Endodermal cell (in vitro differentiated cells): ENCODE results near the gene CCSER1. TPM values are rescaled to one million over a fixed set of nuclear protein-coding genes. Genes with fewer than 3 reads are reported as not detected.

ENCODE experiments used
- DNase-seq: peaks from one replicate; pipeline ENCODE4 v3.0.0-alpha.2; 2017
- H3K27ac ChIP-seq: 2 replicates; pipeline ENCODE4 v1.5.1; 2013; ENCODE audit warnings: mild to moderate bottlenecking, low read depth, low read length, moderate library complexity
- H3K27me3 ChIP-seq: 2 replicates; pipeline ENCODE4 v1.6.1; 2013; ENCODE audit warnings: mild to moderate bottlenecking, low read length, moderate library complexity; ENCODE audit not compliant: insufficient read depth, control insufficient read depth, poor library complexity, severe bottlenecking
- H3K36me3 ChIP-seq: 2 replicates; pipeline ENCODE4 v1.7.0; 2013; ENCODE audit warnings: mild to moderate bottlenecking, low read length, moderate library complexity; ENCODE audit not compliant: control insufficient read depth, insufficient read depth
- H3K4me1 ChIP-seq: one replicate; pipeline ENCODE4 v1.7.0; 2013; ENCODE audit warnings: low read length; ENCODE audit not compliant: control insufficient read depth, insufficient read depth
- H3K4me3 ChIP-seq: 2 replicates; pipeline ENCODE4 v1.5.1; 2013; ENCODE audit warnings: mild to moderate bottlenecking, low read length, moderate library complexity
- H3K9ac ChIP-seq: 2 replicates; pipeline ENCODE4 v1.6.1; 2013; ENCODE audit warnings: mild to moderate bottlenecking, low read length, moderate library complexity; ENCODE audit not compliant: poor library complexity, severe bottlenecking; ENCODE audit errors: extremely low read depth
- H3K9me3 ChIP-seq: 2 replicates; pipeline ENCODE4 v1.6.1; 2013; ENCODE audit warnings: mild to moderate bottlenecking, low read length, moderate library complexity; ENCODE audit not compliant: control insufficient read depth
- H3K27ac Mint-ChIP-seq: 2 replicates; pipeline ENCODE4 v1.8.0; 2020; ENCODE audit warnings: mixed read lengths
- H3K27me3 Mint-ChIP-seq: 2 replicates; pipeline ENCODE4 v1.8.0; 2021; ENCODE audit warnings: mild to moderate bottlenecking, mixed read lengths; ENCODE audit not compliant: insufficient read depth
- H3K36me3 Mint-ChIP-seq: 2 replicates; pipeline ENCODE4 v1.8.0; 2020; ENCODE audit warnings: low read depth, mixed read lengths
- H3K4me1 Mint-ChIP-seq: 2 replicates; pipeline ENCODE4 v1.8.0; 2020; ENCODE audit warnings: mixed read lengths
- H3K4me3 Mint-ChIP-seq: 2 replicates; pipeline ENCODE4 v1.8.0; 2020; ENCODE audit warnings: mild to moderate bottlenecking, moderate library complexity, mixed read lengths
- H3K9me3 Mint-ChIP-seq: 2 replicates; pipeline ENCODE4 v1.8.0; 2020; ENCODE audit warnings: mild to moderate bottlenecking, mixed read lengths
- CTCF ChIP-seq: fragments of 200-600 bp; sonication (generic); conservative IDR thresholded peaks from 2 replicates; pipeline ENCODE4 v1.5.0; 2021; ENCODE audit warnings: antibody characterized with exemption, mild to moderate bottlenecking
- WGBS, 2 experiments: methylation state at CpG; one replicate each; pipeline versions ENCODE4 v1.1.5 to v1.1.7; 2013; ENCODE audit warnings: missing lambda C conversion rate in 2 of 2, mixed read lengths in 1 of 2; ENCODE audit not compliant: insufficient coverage in 1 of 2, insufficient read length in 1 of 2; 5-methylcytosine and 5-hydroxymethylcytosine counted together
- total RNA-seq, 2 donors: library from RNA; stranded (reverse); fragmentation: NEBNext Ultra II Directional in 1 of 2; extraction: Animal tissue kit (Norgen Biotek cat#: 25700) in 1 of 2; gene quantifications; 2 replicates in 1 of 2; 3 replicates in 1 of 2; pipeline ENCODE4 v1.2.1, GENCODE V29; 2021

Gene CCSER1
- total RNA-seq, 2 donors from 2014 or later, result 1.1 to 2.2 TPM

GRCh38 chr4:91256751-91257150 lies 1129.6 kb downstream of the CCSER1 start:
- Mint-ChIP-seq H3K4me3 (no peak overlapping the region), H3K27me3 (no peaks in the 10 kb centered on the region), H3K9me3 (peaks cover 26% of the 10 kb centered on the region), H3K27ac (no peak overlapping the region), H3K4me1 (no peaks in the 10 kb centered on the region), H3K36me3 (peaks cover 2% of the 10 kb centered on the region)
- no peak for TF ChIP-seq CTCF
- 80 to 100% methylated on average over 1 of the region's 1 CpG for WGBS, 2 experiments
- no peaks in the 10 kb centered on the region for H3K27me3 ChIP-seq
- no peak overlapping the region for H3K9ac ChIP-seq
- H3K4me1 ChIP-seq, result no peaks in the 10 kb centered on the region
- no peak overlapping the region for H3K4me3 ChIP-seq
- H3K36me3 ChIP-seq, result no peaks in the 10 kb centered on the region
- no peak overlapping the region for H3K27ac ChIP-seq
- peaks cover 14% of the 10 kb centered on the region for H3K9me3 ChIP-seq
- DNase-seq, result no peak

- H3K4me1 Mint-ChIP-seq, result no peaks in the 10 kb centered on the region
- Histone ChIP-seq H3K4me3 (no peak overlapping the region), H3K9me3 (peaks cover 14% of the 10 kb centered on the region), H3K36me3 (no peaks in the 10 kb centered on the region), H3K27ac (no peak overlapping the region), H3K4me1 (no peaks in the 10 kb centered on the region), H3K9ac (no peak overlapping the region), H3K27me3 (no peaks in the 10 kb centered on the region)
- peaks cover 25% of the 10 kb centered on the region for H3K9me3 Mint-ChIP-seq
- no peak overlapping the region for H3K27ac Mint-ChIP-seq
- H3K36me3 Mint-ChIP-seq, result peaks cover 2% of the 10 kb centered on the region
- no peak for DNase-seq
- TF ChIP-seq CTCF, result no peak
- H3K4me3 Mint-ChIP-seq, result no peak overlapping the region
- WGBS, 2 experiments, result 100% methylated on average over 2 of the region's 2 CpGs; no CpG with 5 or more reads in 1 of the 2 experiments
- no peaks in the 10 kb centered on the region for H3K27me3 Mint-ChIP-seq
Observed at GRCh38 chr4:91257721-91258120, 1130.5 kb downstream of the CCSER1 start.

- TF ChIP-seq CTCF, result no peak
- H3K27me3 ChIP-seq, result no peaks in the 10 kb centered on the region
- H3K27me3 Mint-ChIP-seq, result no peaks in the 10 kb centered on the region
Observed at GRCh38 chr4:91258326-91258725, 1131.1 kb downstream of the CCSER1 start.

More at GRCh38 chr4:91258326-91258725, 1131.1 kb downstream of the CCSER1 start:
- no peak for DNase-seq
- no peaks in the 10 kb centered on the region for H3K36me3 ChIP-seq
- H3K4me3 ChIP-seq, result no peak overlapping the region
- Mint-ChIP-seq H3K4me3 (no peak overlapping the region), H3K27ac (no peak overlapping the region), H3K9me3 (peaks cover 25% of the 10 kb centered on the region), H3K4me1 (no peaks in the 10 kb centered on the region), H3K36me3 (peaks cover 2% of the 10 kb centered on the region)
- H3K9ac ChIP-seq, result no peak overlapping the region
- no peaks in the 10 kb centered on the region for H3K4me1 ChIP-seq
- H3K27ac ChIP-seq, result no peak overlapping the region
- peaks cover 14% of the 10 kb centered on the region for H3K9me3 ChIP-seq
